Calu3 (cell line): ENCODE data around the gene MAP3K2. TPM values are rescaled to one million over a fixed set of nuclear protein-coding genes. Genes with fewer than 3 reads are reported as not detected.

Experiments used
- BruUV-seq: library from RNA; stranded (reverse); fragments of 400-500 nt; replicated peaks from 2 replicates; lab custom pipeline; 2021; lab: Mats Ljungman, UMichigan
- CTCF ChIA-PET: fragments of 300-600 bp; sonication (Branson Sonifier 250); formaldehyde crosslinking; loops from one replicate; lab custom pipeline; 2022; ENCODE audit warnings: antibody characterized with exemption; lab: Charles Lee
- DNase-seq: peaks from one replicate; pipeline ENCODE4 v3.0.0; 2022
- H3K27ac Mint-ChIP-seq: one replicate; pipeline ENCODE4 v1.8.0; 2022; ENCODE audit warnings: mixed read lengths; ENCODE audit not compliant: unreplicated experiment
- H3K27me3 Mint-ChIP-seq: one replicate; pipeline ENCODE4 v1.8.0; 2022; ENCODE audit warnings: mixed read lengths; ENCODE audit not compliant: unreplicated experiment
- H3K36me3 Mint-ChIP-seq: one replicate; pipeline ENCODE4 v1.8.0; 2022; ENCODE audit warnings: mild to moderate bottlenecking, moderate library complexity, mixed read lengths; ENCODE audit not compliant: insufficient read depth, unreplicated experiment
- H3K4me1 Mint-ChIP-seq: one replicate; pipeline ENCODE4 v1.8.0; 2022; ENCODE audit warnings: mild to moderate bottlenecking, low read depth, mixed read lengths; ENCODE audit not compliant: unreplicated experiment
- H3K4me3 Mint-ChIP-seq: one replicate; pipeline ENCODE4 v1.8.0; 2022; ENCODE audit warnings: mild to moderate bottlenecking, low read depth, moderate library complexity, mixed read lengths; ENCODE audit not compliant: unreplicated experiment
- H3K9me3 Mint-ChIP-seq: one replicate; pipeline ENCODE4 v1.8.0; 2022; ENCODE audit warnings: low read depth, mixed read lengths; ENCODE audit not compliant: unreplicated experiment
- CTCF ChIP-seq: fragments of 200-600 bp; IDR thresholded peaks from one replicate; pipeline ENCODE4 v1.8.0; 2022; ENCODE audit warnings: antibody characterized with exemption; ENCODE audit not compliant: unreplicated experiment
- intact Hi-C: fragments of 100-400 bp; cut with micrococcal nuclease; formaldehyde crosslinking; loops from one replicate; pipeline ENCODE4 v1.10.0; 2022; ENCODE audit not compliant: unreplicated experiment
- total RNA-seq: library from RNA; stranded (reverse); gene quantifications from 2 replicates; pipeline ENCODE4 v1.2.3, GENCODE V29; 2022

The MAP3K2 gene
- total RNA-seq, 1 experiment from 2014 or later = 60.9 TPM

- Mint-ChIP-seq H3K27ac (no peak overlapping the region), H3K4me3 (no peak overlapping the region), H3K9me3 (no peaks in the 10 kb centered on the region), H3K27me3 (no peaks in the 10 kb centered on the region), H3K36me3 (peaks cover 40% of the 10 kb centered on the region), H3K4me1 (no peaks in the 10 kb centered on the region)
- BruUV-seq = no TSS peak
- CTCF ChIA-PET = no interaction called here
- no peak for TF ChIP-seq CTCF
- intact Hi-C loops = no loop called here
- DNase-seq = no peak
These were observed 112.0 kb downstream of the MAP3K2 start for GRCh38 chr2:127275789-127276188.

DNA sequence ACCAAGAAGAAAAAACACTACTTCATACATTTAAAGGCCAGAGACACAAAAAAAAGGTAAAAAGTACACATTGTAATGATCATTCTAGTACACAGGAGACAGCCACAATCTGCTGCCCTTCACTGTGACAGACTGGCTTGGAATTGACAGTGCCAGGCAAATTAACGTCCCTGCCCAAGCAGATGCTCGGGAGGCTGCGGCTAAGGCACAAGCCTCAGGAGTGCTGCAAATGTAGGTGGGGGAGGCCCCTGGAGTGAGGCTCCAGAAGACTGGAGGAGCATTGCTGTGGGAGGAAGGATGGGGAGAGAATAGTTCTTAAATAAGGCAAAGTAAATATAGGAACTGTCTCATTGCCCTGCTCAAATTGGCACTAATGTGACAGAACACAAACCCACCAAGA, 112.4 kb downstream of the MAP3K2 start:
- intact Hi-C loops = no loop called here
- Mint-ChIP-seq H3K9me3 (no peaks in the 10 kb centered on the region), H3K4me3 (no peak overlapping the region), H3K27me3 (no peaks in the 10 kb centered on the region), H3K27ac (no peak overlapping the region), H3K4me1 (no peaks in the 10 kb centered on the region), H3K36me3 (peaks cover 44% of the 10 kb centered on the region)
- no peak for TF ChIP-seq CTCF
- no peak for DNase-seq
- no TSS peak for BruUV-seq
- CTCF ChIA-PET = no interaction called here

GRCh38 chr2:127270663-127271062, 117.1 kb downstream of the MAP3K2 start:
- no TSS peak for BruUV-seq
- CTCF ChIA-PET = interaction anchor here (0.6 to 2.1 kb wide), 3 partner anchors 73 to 306 kb away, joined by 3 to 7 read pairs (median 4); no protein-coding TSS in a partner anchor
- intact Hi-C loops = no loop called here
- Mint-ChIP-seq H3K4me3 (no peak overlapping the region), H3K9me3 (no peaks in the 10 kb centered on the region), H3K4me1 (no peaks in the 10 kb centered on the region), H3K27ac (no peak overlapping the region), H3K27me3 (no peaks in the 10 kb centered on the region), H3K36me3 (peaks cover 36% of the 10 kb centered on the region)
- TF ChIP-seq CTCF = peak; percentile 24
- peak; percentile 18 for DNase-seq

DNA sequence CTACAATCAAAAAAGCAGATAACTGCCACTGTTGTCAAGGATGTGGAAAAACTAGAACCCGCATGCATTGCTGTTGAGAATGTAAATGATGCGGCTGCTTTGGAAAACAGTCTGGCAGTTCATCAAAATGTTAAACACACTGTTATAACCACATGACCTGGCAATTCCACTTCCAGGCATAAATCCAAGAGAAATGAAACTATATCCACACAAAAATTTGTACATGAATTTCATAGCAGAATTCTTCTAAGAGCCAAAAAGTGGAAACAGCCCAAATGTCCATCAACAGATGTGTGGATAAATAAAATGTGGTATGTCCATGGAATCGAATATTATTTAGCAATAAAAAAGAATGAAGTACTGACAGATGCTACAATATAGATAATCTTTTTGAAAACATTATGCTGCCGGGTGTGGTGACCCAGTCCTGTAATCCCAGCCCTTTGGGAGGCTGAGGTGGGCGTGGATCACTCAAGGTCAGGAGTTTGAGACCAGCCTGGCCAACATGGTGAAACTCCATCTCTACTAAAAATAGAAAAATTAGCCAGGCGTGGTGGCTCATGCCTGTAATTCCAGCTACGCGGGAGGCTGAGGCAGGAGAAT, 125.9 kb downstream of the MAP3K2 start:
- no peaks in the 10 kb centered on the region for H3K9me3 Mint-ChIP-seq
- CTCF ChIA-PET = no interaction called here
- no peak overlapping the region for H3K4me3 Mint-ChIP-seq
- no peak for TF ChIP-seq CTCF
- no TSS peak for BruUV-seq
- H3K27me3 Mint-ChIP-seq = no peaks in the 10 kb centered on the region
- peaks cover 33% of the 10 kb centered on the region for H3K36me3 Mint-ChIP-seq
- no peaks in the 10 kb centered on the region for H3K4me1 Mint-ChIP-seq
- no peak overlapping the region for H3K27ac Mint-ChIP-seq
- DNase-seq = no peak
- intact Hi-C loops = no loop called here
